GM18909 (cell line): ENCODE data around the gene ENTHD1.
"Not testable (repeated sequence)": the region's sequence is repeated elsewhere in the genome, so short reads cannot be mapped to it uniquely, and the experiment has no call there.

Experiments
- ATAC-seq: cut with Tn5 transposase; IDR thresholded peaks from one replicate; pipeline ENCODE4 v1.9.1; 2021; ENCODE audit warnings: mild to moderate bottlenecking; ENCODE audit not compliant: unreplicated experiment, poor library complexity

The ENTHD1 gene

GRCh38 chr22:39852799-39853198 is 40.8 kb downstream of the ENTHD1 start:
- no peak for ATAC-seq

DNA sequence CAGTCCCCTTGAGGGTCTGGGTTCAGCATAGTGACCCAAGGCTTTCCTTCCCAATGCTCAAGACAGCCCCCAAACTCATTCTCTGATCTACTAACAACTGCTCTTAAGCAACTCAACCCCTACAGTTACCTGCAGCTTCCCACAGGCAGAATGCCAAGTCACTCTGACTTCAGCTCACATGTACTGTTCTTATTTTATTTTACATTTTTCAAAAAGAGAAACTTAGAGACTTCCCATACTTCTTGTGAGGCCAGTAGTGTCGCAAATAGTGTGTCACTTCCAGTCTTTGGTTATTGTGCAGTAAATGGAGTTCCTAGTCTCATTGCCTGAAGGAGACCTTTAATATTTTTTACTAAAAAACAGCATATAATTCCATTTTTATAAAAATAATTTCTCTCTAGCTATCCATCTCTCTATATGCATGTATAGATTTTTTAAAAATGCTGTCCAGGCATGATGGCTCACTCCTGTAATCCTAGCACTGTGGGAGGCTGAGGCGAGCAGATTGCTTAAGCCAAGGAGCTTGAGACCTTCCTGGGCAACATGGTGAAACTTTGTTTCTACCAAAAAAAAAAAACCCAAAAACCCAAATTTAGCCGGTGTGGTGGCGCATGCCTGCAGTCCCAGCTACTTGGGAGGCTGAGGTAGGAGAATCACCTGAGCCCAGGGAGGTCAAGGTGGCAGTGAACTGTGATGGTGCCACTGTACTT is 41.8 kb downstream of the ENTHD1 start:
- no peak for ATAC-seq

GRCh38 chr22:39847477-39847876 is 46.1 kb downstream of the ENTHD1 start:
- no peak for ATAC-seq

- not testable (repeated sequence) for ATAC-seq
These were observed 47.0 kb downstream of the ENTHD1 start for GRCh38 chr22:39846539-39846938.

- no peak for ATAC-seq
These were observed 48.0 kb downstream of the ENTHD1 start for GRCh38 chr22:39845529-39845928.

- no peak for ATAC-seq
These were observed 53.5 kb downstream of the ENTHD1 start for GRCh38 chr22:39839917-39840510.

DNA sequence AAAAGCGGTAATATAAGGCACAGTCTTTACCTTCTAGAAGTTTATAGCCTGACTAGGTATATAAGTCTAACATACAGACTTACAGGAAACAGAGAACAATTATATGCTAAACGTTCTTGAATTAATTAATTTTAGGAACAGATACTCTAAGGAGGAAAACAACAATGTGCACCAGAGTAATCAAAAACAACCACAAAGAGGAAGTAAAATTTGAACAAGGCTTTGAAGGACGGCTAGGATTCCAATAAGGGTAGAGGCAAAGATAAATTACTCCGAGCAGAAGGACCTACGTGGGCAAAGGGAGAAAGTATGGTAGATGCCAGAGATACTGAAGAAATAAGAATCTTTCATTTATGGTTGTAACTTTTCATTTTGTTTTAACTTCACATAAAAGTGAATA is 54.4 kb downstream of the ENTHD1 start:
- no peak for ATAC-seq

GRCh38 chr22:39833610-39834009 is 60.0 kb downstream of the ENTHD1 start:
- no peak for ATAC-seq

DNA sequence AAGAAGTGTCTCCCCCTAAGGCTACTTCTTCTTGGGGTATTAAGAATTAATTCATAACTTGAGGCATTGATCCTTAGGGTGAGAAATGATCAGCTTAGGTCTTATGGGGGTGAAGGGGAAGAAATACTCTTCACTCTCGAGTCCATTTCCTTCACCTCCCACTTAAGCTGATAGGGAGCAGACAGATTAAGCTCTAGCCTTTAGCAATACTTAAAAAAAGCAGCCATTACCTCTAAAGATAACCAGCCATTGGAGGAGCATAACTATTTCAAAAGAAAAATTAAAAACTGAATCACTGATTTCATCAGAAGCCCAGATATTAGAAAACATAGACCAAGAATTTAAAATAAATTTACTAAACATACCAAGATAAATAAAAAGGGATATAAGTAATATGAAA is 60.5 kb downstream of the ENTHD1 start:
- no peak for ATAC-seq

DNA sequence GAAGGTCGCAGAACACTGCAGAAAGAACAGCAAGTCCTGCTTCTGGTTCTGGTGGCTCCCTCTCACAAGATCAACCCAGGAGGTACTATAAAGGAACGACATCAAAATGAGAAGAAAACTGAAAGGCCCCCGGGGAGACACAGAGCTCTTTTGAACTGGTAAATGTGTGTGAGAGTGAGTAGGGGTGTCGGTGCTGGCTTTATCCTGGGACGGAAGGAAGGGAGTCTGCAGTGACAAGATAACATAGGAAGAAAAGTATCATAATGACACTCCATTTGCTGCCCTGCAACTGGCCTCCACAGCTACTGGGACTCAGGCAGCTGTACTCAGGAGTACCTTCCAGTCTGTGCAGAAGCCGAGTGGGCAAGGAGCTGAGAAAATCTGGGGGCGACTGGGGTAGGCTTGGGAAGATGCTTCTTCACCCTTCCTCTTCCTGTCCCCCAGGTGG is 60.9 kb downstream of the ENTHD1 start:
- no peak for ATAC-seq

DNA sequence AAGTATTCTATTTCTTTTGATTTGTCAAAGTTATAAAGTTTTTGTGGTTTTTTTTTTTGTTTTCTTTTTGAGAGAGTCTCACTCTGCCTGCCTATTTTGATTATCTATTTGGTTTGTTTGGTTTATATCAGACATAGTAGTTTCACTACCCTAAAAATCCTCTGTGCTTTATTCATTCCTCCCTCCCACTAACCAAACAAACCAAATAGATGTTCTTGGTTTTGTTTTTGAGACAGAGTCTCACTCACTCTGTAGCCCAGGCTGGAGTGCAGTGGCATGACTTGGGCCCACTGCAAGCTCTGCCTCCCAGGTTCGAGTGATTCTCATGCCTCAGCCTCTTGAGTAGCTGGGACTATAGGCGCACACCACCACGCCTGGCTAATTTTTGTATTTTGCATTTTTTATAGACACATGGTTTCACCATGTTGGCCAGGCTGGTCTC is 67.9 kb downstream of the ENTHD1 start:
- ATAC-seq = no peak

GRCh38 chr22:39821008-39821407 is 72.6 kb downstream of the ENTHD1 start:
- ATAC-seq = no peak

- no peak for ATAC-seq
These were observed 73.3 kb downstream of the ENTHD1 start for GRCh38 chr22:39820256-39820655.

- no peak for ATAC-seq
These were observed 74.1 kb downstream of the ENTHD1 start for GRCh38 chr22:39819429-39819828.

GRCh38 chr22:39818094-39818493 is 75.5 kb downstream of the ENTHD1 start:
- ATAC-seq = no peak

- no peak for ATAC-seq
These were observed 77.6 kb downstream of the ENTHD1 start for GRCh38 chr22:39815932-39816331.

DNA sequence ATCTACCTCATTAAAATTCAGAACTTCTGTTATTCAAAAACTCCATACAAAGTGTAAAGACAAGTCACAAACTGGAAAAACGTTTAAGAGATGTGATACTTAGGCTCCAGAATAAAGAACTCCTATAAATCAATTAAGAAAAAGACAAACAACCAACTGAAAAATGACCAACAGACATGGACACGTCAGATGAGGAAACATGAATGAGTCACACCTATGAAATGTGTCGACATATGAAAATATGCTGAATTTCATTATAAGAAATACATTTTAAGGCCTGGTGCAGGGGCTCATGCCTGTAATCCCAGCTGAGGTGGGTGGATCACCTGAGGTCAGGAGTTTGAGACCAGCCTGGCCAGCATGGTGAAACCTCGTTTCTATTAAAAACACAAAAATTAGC is 78.7 kb downstream of the ENTHD1 start:
- ATAC-seq = no peak

DNA sequence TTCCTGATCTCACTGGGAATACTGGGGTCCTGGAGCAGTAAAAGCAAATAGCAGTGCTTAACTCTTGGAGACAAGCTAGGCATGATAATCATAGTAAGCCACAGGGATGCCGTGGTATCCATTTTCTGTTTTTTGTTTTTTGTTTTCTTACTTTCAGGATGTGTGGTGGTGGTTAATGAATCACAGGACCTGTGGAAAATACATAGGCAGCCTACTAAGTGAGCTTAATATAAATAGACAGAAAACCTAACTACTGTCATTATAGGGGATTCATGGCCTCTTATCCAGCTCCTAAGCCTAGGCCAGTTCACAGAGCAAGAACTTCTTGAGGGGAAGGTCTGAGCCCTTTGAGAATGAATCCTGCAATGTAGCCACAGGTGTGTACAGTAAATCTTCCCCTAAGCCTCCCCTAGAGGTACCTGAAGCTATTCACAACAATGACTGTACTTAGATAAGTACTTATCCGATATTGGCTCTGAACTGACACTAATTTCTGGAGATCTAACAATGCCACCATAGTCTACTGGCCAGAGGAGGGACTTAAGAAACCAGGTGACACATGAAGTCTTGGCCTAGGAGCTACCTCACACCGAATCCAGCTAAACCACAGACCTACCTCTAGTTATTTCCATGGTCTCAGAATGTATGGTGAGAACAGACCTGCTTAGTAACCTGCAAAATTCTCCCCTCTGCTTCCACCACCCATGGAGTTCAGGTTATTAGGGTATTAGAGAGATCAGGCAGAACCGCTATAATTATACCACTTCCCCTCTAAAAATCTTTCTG is 83.6 kb downstream of the ENTHD1 start:
- ATAC-seq = no peak

DNA sequence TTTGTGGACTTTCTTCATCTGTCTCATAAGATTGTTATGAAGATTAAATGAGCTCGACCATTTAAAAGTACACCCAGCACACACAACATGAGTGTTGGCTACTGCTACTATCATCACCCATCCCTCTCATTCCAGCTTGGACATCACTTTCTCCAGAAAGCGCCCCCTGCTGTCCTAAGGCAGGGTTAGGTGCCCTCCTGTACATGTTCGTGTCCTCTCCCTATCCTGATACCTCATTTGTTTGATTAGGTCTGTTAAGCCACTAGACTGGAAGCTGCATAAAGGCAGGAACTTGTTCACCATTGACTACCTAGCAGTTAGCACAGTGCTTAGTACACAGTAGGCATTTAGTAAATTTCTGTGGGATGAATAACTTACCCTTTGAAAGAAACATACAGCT is 85.5 kb downstream of the ENTHD1 start:
- no peak for ATAC-seq

DNA sequence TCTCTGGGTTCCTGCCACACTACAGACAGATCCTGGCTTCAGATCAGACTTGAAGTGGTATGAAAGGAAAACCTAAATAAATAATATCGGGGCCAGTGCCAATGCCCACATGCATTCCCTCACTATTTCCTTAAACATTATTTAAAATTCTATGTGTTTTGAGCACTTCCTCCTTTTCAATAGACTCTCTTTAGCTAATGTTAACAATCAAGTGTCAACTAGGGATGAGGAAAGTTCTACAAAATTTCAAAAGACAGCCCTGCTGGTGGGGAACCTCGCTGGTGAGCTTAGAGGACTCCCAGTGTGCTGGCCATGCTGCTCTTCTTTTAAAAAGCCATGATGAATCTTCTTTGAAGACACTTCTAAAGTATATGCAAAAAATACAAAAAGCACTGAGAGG is 87.5 kb downstream of the ENTHD1 start:
- no peak for ATAC-seq

GRCh38 chr22:39805117-39805516 is 88.4 kb downstream of the ENTHD1 start:
- ATAC-seq = no peak
